ENCODE data around the gene MALSU1.

Gene MALSU1

DNA sequence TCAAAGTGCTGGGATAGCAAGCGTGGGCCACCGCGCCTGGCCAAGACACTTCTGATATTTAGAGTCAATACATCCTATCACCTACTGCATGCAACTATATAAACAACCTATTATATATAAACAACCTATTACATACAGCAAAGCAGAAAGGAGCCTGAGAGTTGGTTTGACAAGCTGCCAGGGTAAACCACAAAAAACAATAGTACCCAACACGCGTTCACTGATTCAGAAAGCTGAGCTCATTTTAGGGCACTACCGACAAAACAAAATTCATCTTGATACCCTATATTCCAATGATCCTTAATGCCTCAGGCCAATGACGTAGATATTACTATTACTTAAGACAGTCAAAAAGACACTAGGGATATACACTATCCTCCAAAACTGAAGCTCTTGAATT is 16.2 kb downstream of the MALSU1 start:
- TF ChIP-seq, protein P1, sequence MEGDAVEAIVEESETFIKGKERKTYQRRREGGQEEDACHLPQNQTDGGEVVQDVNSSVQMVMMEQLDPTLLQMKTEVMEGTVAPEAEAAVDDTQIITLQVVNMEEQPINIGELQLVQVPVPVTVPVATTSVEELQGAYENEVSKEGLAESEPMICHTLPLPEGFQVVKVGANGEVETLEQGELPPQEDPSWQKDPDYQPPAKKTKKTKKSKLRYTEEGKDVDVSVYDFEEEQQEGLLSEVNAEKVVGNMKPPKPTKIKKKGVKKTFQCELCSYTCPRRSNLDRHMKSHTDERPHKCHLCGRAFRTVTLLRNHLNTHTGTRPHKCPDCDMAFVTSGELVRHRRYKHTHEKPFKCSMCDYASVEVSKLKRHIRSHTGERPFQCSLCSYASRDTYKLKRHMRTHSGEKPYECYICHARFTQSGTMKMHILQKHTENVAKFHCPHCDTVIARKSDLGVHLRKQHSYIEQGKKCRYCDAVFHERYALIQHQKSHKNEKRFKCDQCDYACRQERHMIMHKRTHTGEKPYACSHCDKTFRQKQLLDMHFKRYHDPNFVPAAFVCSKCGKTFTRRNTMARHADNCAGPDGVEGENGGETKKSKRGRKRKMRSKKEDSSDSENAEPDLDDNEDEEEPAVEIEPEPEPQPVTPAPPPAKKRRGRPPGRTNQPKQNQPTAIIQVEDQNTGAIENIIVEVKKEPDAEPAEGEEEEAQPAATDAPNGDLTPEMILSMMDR (IDR thresholded peaks at IDR 0.05; ENCODE audit: insufficient read depth, low read depth, low read length, missing control alignments): no peak
- peak; percentile 71 for DNase-seq (ENCODE audit: low read depth)
- no peak overlapping the region for H3K4me3 ChIP-seq (ENCODE audit: low read length)

DNA sequence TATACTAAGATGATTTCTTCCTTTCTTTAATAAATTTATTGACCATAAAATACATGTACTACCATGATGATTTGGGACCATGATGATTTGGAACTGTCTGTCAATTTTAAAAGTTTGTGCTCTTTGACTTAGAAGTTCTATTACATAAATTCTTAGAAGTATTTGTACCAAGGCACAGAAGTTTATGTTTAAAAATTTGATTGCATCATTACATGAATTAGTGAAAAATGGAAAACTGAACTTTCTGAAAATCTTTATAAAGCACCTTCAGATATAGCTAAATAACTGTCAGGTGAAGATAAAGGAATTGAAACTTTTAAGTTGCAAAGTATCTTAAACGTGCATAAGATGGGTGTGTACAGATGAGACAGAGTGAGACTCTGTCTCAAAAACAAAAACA is 32.0 kb downstream of the MALSU1 start:
- no peak overlapping the region for H3K4me3 ChIP-seq (ENCODE audit: low read length)
- TF ChIP-seq, protein P1 (IDR thresholded peaks at IDR 0.05; ENCODE audit: insufficient read depth, low read depth, low read length, missing control alignments): no peak
- DNase-seq (ENCODE audit: low read depth): no peak

DNA sequence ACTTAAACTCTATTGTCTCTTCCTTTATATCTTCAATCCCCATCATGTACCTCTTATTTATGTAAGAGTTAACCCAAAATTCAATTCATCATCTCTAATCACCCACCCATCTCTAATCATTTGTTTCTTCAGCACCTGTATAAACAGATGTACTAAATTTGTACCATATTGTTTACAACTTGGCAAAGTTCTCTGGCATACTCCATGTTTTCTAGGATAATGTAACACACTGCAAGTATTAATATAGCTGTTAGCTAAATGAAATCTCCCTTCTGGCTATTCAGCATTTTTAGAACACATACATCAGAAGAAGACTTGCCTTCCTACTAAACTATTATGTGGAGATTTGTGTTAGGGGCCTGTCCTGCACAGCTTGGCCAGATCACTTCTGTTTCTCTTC is 33.1 kb downstream of the MALSU1 start:
- DNase-seq (ENCODE audit: low read depth): no peak
- TF ChIP-seq, protein P1 (IDR thresholded peaks at IDR 0.05; ENCODE audit: insufficient read depth, low read depth, low read length, missing control alignments): no peak
- H3K4me3 ChIP-seq (ENCODE audit: low read length): no peak overlapping the region

DNA sequence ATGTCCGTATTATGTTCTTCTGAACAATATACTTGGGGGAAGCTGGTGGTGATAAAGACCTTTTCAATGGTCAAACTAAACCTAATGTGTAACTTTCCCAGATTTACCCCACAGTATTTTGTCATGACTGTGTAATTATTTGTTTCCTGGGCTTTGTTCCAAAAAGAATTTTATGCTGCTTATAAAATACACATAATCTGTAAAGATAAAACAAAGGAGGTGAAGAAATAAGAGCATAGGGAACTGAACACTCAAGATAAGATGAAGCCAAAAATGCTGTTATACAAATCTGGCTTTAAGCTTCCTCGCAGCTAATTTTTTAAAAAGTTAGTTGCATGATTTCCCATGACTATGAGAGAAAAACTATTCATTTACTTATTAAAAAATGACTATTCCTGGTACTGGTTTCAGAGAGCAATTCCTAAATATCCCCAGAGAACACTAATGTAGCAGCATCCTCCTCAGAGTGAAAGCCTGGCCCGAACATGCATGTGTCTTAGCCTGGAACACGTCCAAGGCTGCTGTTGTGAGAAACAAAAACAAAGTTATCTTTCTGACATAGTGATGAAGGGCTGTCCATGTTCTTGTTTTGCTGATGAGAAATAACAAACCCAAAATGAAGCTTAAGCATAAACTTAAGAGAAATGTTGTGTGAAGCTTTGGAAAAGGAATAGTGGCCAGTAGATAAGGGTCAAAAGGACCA is 33.9 kb downstream of the MALSU1 start:
- H3K4me3 ChIP-seq (ENCODE audit: low read length): no peak overlapping the region
- DNase-seq (ENCODE audit: low read depth): peak; percentile 28
- TF ChIP-seq, protein P1 (IDR thresholded peaks at IDR 0.05; ENCODE audit: insufficient read depth, low read depth, low read length, missing control alignments): no peak

DNA sequence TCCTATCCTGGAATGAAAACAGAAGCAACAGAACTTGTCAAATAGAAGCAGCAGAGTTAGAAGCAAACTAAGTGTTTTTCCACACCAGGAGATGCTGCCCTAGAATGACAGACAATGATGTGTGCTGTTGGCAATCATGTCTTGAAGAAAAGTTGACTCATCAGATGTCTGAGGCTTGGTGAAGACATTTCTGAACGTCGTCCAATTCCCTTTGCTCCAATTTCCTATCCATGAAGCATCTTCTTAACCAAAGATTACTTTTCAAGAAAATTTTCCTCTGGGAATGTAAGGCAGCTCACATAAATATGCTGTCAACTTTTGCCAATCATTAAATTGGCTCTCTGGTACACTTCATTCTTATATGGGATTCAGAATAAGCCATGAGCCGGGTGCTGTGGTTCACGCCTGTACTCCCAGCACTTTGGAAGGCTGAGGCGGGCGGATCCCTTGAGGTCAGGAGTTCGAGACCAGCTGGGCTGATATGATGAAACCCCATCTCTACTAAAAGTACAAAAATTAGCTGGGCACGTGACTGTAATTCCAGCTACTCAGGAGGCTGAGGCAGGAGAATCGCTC is 34.6 kb downstream of the MALSU1 start:
- TF ChIP-seq, protein P1 (IDR thresholded peaks at IDR 0.05; ENCODE audit: insufficient read depth, low read depth, low read length, missing control alignments): no peak
- DNase-seq (ENCODE audit: low read depth): peak; percentile 93
- no peak overlapping the region for H3K4me3 ChIP-seq (ENCODE audit: low read length)

DNA sequence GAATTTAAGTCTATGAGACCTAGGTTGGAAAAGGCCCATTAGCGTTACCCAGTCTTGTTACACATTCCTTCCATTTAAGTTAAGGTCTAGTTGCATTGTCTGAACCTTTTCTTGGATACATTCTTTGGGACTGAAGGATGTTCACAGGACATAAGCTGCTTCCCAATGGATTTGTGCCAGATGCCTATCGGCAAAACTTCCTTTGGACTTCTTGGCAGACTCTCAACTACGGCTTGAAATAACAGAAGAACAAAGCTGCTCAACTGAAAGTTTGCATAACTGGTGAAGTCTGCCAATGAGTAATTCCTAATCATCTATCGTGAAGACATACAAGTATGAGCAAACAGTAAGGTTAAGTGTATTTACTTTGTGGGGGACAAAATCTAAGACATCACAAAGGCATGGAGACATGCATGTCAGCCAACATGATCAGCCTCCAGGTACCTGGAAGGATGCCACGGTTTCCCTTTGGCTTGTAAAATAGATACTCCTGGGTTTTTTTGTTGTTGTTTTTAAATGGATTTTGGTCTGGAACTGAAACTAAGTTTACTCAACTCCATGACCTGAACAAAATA is 35.4 kb downstream of the MALSU1 start:
- TF ChIP-seq, protein P1 (IDR thresholded peaks at IDR 0.05; ENCODE audit: insufficient read depth, low read depth, low read length, missing control alignments): no peak
- peak; percentile 99 for DNase-seq (ENCODE audit: low read depth)
- no peak overlapping the region for H3K4me3 ChIP-seq (ENCODE audit: low read length)
